Left renal cortex interstitium (tissue), 4 donors: Measurements from ENCODE around the gene IFT57. TPM values are rescaled to one million over a fixed set of nuclear protein-coding genes. Genes with fewer than 3 reads are reported as not detected.

Experiments used
- DNase-seq, 4 donors: peaks; one replicate each; pipeline ENCODE4 v3.0.0-alpha.2; 2013; ENCODE audit warnings: low read depth in 4 of 4, low spot score in 2 of 4, missing footprints in 1 of 4
- polyA plus RNA-seq, 4 donors: library from polyadenylated mRNA; unstranded; fragments of 120-200 nt; gene quantifications; one replicate each; pipeline ENCODE4 v1.2.1, GENCODE V29; 2013; ENCODE audit not compliant: insufficient read length in 4 of 4

The IFT57 gene
- polyA plus RNA-seq, 4 donors: 91.9 to 101 (median 96.6) TPM

DNA sequence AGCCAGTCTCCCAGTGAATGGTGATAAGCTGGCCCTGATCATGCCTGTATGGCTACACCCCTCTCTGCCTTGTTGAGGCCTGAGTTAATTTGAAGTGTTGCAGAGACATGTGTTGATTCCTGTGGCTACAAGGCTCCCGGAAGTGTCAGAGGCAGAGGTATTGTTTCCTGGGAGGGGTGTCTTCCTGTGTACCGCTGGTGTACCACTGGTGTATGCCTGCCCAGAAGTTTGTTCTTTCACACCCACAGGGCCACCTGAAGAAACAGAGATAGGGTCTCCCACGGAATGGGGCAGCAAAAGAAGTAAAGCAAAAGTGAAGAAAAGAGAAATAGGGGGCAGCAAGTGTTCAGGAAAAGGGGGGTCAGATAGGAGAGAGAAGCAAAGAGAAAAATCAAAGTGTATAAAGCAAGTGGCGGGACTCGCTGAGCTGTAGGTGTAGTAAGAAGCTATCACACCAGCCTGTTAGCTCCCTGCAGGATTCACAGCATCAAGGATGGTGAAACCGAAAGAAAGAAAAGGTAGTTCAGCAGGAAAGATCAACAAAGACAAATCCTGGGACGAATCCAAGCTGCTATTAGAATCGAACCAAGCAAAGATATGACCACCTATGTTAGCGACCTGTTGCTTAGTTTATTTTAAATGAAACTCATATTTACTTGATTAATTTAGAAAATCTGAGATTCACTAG, 94.8 kb downstream of the IFT57 start:
- no peak for DNase-seq

DNA sequence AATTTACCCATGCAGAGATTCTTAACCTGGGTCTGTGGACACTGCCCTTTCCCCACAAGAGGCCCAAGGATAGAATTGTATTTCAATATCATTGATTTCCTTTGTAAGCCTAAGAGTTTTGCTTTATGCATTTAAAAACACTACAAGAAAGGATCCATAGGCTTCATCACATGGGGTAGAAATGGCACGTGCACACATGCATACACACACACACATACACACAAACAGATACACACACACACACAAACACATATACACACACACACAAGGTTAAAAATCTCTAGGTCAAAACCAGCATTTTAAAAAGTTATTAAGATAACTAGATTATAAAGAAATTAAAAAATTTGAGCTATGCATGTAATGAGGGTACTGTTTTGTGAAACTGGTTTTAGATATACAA, 95.9 kb downstream of the IFT57 start:
- no peak for DNase-seq

DNA sequence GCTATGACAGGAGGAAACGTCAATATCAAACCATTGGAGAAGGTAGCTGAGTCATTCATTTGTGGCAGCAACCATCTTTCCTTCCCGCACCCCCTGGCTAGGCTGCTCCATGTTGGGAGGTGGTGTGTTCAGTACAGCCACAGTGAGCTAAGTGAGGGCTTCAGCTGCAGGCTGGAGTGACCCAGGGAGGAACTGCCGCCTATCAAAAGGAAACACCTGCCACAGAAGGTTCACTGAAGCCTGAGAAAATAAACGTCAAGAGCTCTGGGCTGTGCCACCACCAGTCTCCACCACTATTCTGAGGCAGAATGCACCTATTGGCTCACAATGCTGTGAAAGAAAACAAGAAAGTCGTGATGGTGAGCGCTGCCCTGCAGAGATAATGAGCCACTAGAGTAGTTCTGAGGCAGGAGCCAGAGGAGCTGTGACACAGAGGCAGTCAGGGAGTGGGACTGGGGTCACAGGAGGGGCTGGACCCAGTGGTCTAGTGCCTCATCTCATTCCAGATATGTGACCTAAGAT, 96.6 kb downstream of the IFT57 start:
- DNase-seq: no peak

DNA sequence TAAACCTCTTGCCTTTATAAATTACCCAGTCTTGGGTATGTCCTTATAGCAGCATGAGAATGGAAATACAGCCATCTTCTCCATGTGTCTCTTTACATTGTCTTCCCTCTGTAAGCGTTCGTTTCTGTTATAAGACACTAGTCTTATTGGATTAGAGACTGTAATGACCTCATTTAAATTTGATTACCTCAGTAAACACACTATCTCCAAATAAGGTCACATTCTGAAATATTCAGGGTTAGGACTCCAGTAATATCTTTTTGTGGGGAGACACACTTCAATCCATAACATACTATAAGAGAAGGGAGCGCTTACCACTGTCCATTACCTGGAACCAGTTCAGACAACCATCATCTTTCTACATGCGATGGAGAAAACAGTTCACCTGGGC, 97.1 kb downstream of the IFT57 start:
- no peak for DNase-seq

DNA sequence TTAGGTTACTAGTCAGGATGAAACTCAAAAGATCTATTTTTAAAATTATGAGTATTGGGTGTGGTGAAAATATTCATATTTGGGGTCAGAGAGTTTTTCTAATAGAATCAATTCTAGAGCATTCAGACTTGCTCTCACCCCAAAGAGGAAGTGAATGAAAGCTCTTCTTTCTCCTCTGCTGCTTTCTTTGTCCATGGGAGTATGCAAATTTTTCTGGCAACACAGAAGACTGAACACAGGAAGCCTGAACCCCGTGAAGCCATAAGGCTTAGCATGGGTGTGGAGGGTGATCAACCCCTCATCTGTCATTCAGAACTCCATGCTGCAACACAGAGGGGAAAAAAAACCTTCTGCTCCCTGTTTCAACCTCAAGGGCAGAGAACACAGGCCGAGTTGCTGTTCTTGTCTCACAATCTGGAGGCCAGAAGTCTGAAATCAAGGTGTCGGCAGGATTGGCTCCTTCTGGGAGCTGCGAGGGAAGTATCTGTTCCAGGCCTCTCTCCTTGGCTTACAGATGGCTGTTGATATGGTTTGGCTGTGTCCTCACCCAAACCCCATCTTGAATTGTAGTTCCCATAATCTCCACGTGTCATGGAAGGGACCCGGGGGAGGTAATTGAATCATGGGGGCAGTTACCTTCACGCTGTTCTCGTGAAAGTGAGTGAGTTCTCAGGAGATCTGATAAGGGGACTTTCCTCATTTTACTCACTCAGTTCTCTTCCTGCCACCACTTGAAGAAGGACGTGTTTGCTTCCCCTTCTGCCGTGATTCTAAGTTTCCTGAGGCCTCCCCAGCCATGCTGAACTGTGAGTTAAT, 97.7 kb downstream of the IFT57 start:
- DNase-seq: no peak

DNA sequence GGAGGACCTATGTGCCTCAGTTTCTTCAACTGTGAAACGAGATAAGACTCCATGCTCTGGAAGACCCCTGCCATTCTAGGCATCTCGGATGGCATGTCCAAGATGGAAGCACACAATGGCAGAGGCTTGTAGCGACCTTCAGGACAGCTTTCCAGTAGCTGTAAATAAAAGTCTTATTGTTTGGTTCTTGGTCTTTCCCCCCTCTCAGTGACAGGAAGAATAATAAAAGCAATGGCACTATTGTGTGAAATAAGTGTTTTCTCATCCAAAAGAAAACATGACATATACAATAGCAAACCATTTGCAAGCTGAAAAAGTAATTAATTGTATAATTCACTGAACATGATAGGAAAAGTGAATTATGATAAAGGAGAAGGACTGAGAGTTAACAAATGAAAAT, 98.9 kb downstream of the IFT57 start:
- no peak for DNase-seq

DNA sequence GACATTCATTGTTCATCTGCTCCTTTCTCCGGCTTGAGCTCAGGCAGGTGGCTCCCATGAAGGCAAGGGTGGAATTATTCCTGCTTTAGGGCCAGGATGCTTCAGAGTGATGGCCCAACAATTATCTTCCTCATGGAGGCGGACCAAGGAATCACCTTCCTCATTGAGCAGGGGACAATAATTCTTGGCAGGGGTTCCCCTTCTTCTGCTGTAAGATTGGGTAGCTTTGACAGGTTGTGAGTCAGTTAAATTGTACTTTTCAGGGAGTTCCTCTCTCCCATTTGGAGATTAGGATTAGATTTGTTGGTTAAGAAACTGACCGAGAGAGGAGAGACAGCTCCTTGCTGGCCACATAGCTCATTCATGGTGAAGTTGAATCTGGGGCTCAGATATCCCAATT, 99.9 kb downstream of the IFT57 start:
- DNase-seq: no peak

DNA sequence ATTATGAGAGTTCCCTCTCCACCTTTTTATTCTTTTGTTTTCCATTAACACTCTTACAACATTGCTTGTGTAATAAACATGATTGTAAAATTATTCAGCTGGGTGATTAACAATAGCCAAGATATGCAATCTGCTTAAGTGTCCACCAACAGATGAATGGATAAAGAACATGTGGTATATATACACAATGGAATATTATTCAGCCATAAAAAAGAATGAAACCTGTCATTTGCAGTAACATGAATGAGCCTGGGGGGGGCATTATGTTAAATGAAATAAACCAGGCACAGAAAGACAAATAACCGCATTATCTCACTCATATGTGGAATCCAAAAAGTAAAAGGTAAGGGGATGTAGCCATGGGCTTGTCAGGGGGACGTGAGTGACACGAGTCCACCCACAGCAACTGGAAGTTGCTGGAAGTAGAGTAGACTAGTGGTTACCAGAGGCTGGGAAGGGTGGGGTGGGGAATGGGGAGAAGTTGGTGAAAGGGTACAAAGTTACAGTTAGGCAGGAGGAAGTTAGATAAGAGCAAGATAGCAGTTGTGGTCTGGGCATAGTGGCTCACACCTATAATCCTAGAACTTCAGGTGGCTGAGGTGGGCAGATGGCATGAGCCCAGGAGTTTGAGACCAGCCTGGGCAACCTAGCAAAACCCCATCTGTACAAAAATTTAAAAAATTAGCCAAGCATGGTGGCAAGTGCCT, 102.7 kb downstream of the IFT57 start:
- no peak for DNase-seq

DNA sequence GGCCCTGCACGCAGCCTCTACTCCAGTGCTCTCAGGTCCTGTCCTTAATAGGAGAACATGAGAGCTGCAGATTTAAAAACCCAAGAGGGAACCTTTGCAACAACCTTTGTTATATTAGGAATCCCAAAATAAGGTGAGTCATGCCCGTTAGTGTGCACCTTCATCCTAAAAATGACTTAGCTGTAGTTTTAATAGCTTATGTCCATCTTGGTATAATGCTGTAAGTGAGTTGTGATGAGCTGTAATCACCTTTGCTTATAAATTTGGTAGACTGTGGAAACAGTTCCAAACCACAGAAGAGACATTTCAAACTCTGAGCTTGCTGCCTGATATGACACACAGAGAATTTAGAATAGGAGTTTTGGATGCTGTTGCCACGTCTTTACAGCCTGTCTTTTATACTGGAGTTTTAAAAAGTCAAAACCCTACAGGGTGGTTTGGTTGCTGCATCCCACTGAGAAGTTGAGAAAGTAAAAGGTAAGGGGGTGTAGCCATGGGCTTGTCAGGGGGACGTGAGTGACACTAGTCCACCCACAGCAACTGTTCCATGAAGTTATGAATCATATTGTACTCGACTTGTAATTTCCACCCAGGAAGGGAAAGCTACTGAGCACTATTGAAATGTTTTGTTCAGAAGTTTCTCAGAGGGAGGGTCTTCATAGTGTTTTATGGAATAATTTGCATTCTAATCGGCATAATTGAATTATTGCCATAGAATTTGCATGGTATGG, 104.0 kb downstream of the IFT57 start:
- no peak for DNase-seq

DNA sequence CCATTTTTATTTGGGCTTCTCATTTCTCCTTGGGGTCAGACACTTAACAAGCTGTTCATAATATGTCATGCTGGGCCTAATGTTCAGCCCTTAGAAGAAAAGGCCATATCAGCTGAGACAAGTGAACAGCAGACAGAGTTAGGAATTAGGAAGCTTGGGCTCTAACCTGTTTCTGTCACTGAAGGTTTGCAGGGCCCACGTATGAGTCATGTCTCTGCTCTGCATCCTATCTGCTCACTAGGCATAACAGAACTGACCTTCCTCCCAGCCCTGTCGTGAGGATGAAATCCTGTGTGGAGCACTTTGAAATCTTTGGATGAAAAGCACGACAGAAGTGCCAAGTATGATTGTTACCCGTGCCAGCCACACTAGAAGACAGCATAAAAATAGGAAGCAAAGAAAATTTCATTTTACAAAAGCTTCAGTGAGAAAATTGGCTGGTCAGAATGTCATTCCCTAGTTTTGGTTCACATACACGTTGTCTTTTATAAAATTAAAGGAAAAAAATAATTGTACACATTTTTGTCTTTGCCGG, 104.9 kb downstream of the IFT57 start:
- DNase-seq: no peak

DNA sequence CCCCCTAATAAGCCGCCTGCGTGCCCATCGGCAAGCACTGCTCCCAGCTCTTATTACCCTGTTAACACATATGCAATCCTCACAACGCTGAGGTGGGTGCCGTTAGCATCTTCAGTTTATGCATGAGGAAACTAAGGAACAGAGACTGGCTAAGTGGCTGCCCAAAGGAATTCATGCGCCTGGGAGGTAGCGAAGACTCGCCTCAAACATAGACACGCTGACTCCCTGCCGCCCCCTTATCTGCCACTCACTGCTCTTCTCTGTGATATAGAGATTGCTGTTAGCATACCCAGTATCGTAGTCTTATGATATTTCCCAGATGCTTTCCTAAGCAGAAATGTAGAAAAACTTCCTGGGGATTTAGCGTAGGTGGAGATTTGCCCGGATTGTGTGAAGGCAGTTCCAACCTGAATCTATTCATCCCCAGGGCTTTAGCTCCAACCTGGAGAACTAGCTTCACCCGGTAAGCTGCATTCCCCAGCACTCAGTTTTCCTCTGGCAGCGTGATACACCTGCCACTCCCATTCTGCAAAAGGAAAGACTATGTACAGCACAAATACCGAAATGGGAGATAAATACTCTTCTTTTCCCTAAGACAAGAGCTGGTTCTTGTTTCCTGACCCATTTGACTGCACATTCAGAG, 107.7 kb downstream of the IFT57 start:
- no peak for DNase-seq

DNA sequence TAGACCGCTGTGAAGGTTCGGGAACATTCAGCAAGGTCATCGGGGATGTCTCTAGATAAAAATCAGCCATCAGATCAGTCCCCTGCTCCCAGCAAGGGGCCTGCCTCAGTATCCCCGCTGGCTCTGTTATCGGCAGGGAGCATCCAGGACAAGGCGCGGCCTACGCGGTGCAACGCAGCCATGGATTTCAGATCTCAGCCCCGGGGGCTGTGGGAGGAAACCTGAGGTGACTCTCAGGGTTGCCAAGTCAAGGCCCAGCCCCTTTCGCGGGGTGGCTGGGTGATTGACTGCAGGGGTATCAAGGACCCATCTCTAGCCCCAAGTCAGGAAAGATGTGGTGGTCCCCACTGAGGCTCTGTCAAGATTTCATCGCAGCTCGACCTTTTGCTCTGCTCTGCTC, 108.2 kb downstream of the IFT57 start:
- DNase-seq: no peak

DNA sequence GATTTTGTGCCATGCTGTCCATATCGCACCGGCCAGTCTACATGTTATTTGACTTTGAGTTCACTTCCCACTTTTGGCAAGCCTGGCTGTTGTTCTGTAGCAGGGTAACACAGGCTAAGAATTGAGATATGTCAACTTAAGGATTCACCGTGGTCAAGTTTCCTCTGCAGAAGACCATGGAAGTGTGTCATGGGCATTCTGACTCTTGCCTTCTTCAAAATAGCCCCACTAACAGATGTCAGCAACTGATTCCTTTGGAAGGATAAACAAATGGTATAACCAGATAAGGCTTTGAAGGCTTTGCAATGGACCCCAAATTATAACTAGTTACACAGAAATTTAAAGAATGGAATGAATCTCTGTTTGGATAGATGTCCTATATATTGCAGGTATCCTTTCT, 111.3 kb downstream of the IFT57 start:
- DNase-seq: no peak

Other genes starting within 250 kb of the IFT57 start
- gene CD47, start 131.4 kb downstream of the IFT57 start, polyA plus RNA-seq: 10 to 100 TPM; 59.0 to 70.4 (median 63.5) TPM
- gene HHLA2, start 74.1 kb upstream of the IFT57 start, polyA plus RNA-seq: 10 to 100 TPM; 13.3 to 25.6 (median 17.5) TPM